Suprapubic skin (tissue), 3 donors: Measurements from ENCODE around the gene FAM83G.

ENCODE experiments used
- EP300 ChIP-seq: sonication (generic); formaldehyde crosslinking; IDR thresholded peaks from one replicate; pipeline ENCODE4 v1.6.1; 2017; ENCODE audit warnings: antibody characterized with exemption
- POLR2A ChIP-seq, 2 donors: fragments of 450-650 bp; IDR thresholded peaks; one replicate each; pipeline ENCODE4 v1.6.1; 2017; ENCODE audit warnings: antibody characterized with exemption in 2 of 2, mild to moderate bottlenecking in 2 of 2, moderate library complexity in 2 of 2
- TF ChIP-seq, protein P1 (sequence below), 2 donors: fragments of 200-600 bp in 1 of 2; fragments of 450-650 bp in 1 of 2; sonication (generic) in 1 of 2; IDR thresholded peaks; one replicate each; pipeline ENCODE4 v1.5.1; 2016 to 2019; ENCODE audit warnings: antibody characterized with exemption in 2 of 2, mild to moderate bottlenecking in 1 of 2, moderate library complexity in 1 of 2

DNA sequence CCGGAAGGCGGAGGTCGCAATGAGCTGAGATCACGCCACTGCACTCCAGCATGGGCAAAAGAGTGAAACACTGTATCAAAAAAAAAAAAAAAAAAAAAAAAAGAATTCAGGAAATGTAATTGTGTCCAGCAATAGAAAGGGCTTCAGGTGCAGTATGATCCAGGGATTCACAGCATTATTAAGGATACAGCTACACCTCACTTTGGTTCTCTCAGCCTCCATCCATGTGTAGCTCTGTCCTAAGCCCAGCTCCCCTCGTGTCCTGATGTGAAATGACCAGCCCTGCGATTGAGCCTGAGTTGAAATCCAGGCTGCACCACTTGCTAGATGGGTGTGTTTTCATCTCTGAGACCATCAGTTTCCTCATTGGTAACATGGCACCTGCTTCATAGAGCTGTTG is 49.6 kb downstream of the FAM83G start:
- TF ChIP-seq, protein P1, sequence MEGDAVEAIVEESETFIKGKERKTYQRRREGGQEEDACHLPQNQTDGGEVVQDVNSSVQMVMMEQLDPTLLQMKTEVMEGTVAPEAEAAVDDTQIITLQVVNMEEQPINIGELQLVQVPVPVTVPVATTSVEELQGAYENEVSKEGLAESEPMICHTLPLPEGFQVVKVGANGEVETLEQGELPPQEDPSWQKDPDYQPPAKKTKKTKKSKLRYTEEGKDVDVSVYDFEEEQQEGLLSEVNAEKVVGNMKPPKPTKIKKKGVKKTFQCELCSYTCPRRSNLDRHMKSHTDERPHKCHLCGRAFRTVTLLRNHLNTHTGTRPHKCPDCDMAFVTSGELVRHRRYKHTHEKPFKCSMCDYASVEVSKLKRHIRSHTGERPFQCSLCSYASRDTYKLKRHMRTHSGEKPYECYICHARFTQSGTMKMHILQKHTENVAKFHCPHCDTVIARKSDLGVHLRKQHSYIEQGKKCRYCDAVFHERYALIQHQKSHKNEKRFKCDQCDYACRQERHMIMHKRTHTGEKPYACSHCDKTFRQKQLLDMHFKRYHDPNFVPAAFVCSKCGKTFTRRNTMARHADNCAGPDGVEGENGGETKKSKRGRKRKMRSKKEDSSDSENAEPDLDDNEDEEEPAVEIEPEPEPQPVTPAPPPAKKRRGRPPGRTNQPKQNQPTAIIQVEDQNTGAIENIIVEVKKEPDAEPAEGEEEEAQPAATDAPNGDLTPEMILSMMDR (IDR thresholded peaks at IDR 0.05): no peak
- TF ChIP-seq POLR2A (IDR thresholded peaks at IDR 0.05): no peak
- no peak for TF ChIP-seq EP300
